HCT116 (cell line): ENCODE data around the gene FAM3B. TPM values are rescaled to one million over a fixed set of nuclear protein-coding genes. Genes with fewer than 3 reads are reported as not detected.

Experiments used
- ATAC-seq: fragments of 200-7000 bp; cut with Tn5 transposase; 2 replicates; pipeline ENCODE4 v1.9.1; 2020; ENCODE audit warnings: mild to moderate bottlenecking, moderate library complexity
- BruUV-seq: library from RNA; stranded (reverse); fragments of 400-500 nt; replicated peaks from 2 replicates; lab custom pipeline; 2021; lab: Mats Ljungman, UMichigan
- CTCF ChIA-PET: fragments of 300-600 bp; sonication (Branson Sonifier 250); formaldehyde crosslinking; loops from one replicate; lab custom pipeline; 2021; ENCODE audit warnings: antibody characterized with exemption; lab: Charles Lee
- POLR2A ChIA-PET: fragments of 300-600, 350-600 bp; sonication (Branson Sonifier 250); formaldehyde crosslinking; loops from one replicate; lab custom pipeline; 2021; ENCODE audit warnings: antibody characterized with exemption; lab: Charles Lee
- RAD21 ChIA-PET, 2 experiments: fragments of 300-600 bp; sonication (Branson Sonifier 250); formaldehyde crosslinking; loops; one replicate each; lab custom pipeline; 2023; ENCODE audit warnings: low total read pairs in 2 of 2; ENCODE audit not compliant: uncharacterized antibody in 2 of 2, unreplicated experiment in 2 of 2, low non-redundant PET in 1 of 2; lab: Charles Lee
- DNase-seq: peaks from one replicate; pipeline ENCODE4 v3.0.0-alpha.2; 2010; ENCODE audit warnings: low read depth, low spot score
- H2AFZ ChIP-seq: fragments of 200-600 bp; shearing (Covaris generic), sonication (generic); 2 replicates; pipeline ENCODE4 v1.6.1; 2017; ENCODE audit warnings: low read depth, mixed run types, mixed read lengths, antibody characterized with exemption, low read length; ENCODE audit not compliant: poor library complexity, severe bottlenecking
- H3K27ac ChIP-seq: 2 replicates; pipeline ENCODE4 v1.5.1; 2012; ENCODE audit warnings: low read depth, low read length
- H3K27me3 ChIP-seq: fragments of 200-600 bp; sonication (generic); 2 replicates; pipeline ENCODE4 v1.6.1; 2016; ENCODE audit warnings: mixed run types, low read length, mixed read lengths; ENCODE audit not compliant: insufficient read depth
- H3K36me3 ChIP-seq, 2 experiments: fragments of 200-500 bp in 1 of 2; fragments of 200-600 bp in 1 of 2; sonication (Bioruptor generic) in 1 of 2; sonication (generic) in 1 of 2; 2 replicates each; pipeline versions ENCODE4 v1.5.1 to v1.6.1; 2014 to 2016; ENCODE audit warnings: low read length in 2 of 2, inconsistent platforms in 1 of 2, mixed read lengths in 1 of 2, mixed run types in 1 of 2; ENCODE audit not compliant: insufficient read depth in 2 of 2, control insufficient read depth in 1 of 2
- H3K4me1 ChIP-seq, 2 experiments: fragments of 200-600 bp in 1 of 2; sonication (generic) in 1 of 2; 2 replicates each; pipeline versions ENCODE4 v1.5.1 to v1.6.1; 2012 to 2017; ENCODE audit warnings: low read length in 2 of 2, inconsistent platforms in 1 of 2, mild to moderate bottlenecking in 1 of 2, mixed read lengths in 1 of 2, mixed run types in 1 of 2, moderate library complexity in 1 of 2; ENCODE audit not compliant: insufficient read depth in 2 of 2, control insufficient read depth in 1 of 2
- H3K4me2 ChIP-seq: fragments of 200-600 bp; sonication (generic); 2 replicates; pipeline ENCODE4 v1.6.1; 2017; ENCODE audit warnings: mixed run types, low read length, mixed read lengths
- H3K4me3 ChIP-seq, 2 experiments: fragments of 200-600 bp in 1 of 2; sonication (generic) in 1 of 2; replicated peaks in 1 of 2; 2 replicates each; pipeline ENCODE4 v1.5.1; 2011 to 2016; ENCODE audit warnings: low read length in 2 of 2, control low read depth in 1 of 2, low read depth in 1 of 2, mild to moderate bottlenecking in 1 of 2, mixed read lengths in 1 of 2, mixed run types in 1 of 2
- H3K79me2 ChIP-seq: fragments of 200-600 bp; sonication (generic); 2 replicates; pipeline ENCODE4 v1.6.1; 2017; ENCODE audit warnings: mild to moderate bottlenecking, mixed run types, low read length, moderate library complexity, mixed read lengths; ENCODE audit not compliant: insufficient read depth
- H3K9ac ChIP-seq: fragments of 200-600 bp; sonication (generic); 2 replicates; pipeline ENCODE4 v1.6.1; 2016; ENCODE audit warnings: low read length, mixed read lengths
- H3K9me2 ChIP-seq: fragments of 200-600 bp; sonication (generic), shearing (Covaris generic); 2 replicates; pipeline ENCODE4 v1.6.1; 2017; ENCODE audit warnings: mixed run types, mild to moderate bottlenecking, moderate library complexity; ENCODE audit not compliant: insufficient read depth
- H3K9me3 ChIP-seq, 2 experiments: fragments of 200-500 bp in 1 of 2; fragments of 200-600 bp in 1 of 2; sonication (Bioruptor generic) in 1 of 2; sonication (generic) in 1 of 2; 2 replicates each; pipeline ENCODE4 v1.6.1; 2014 to 2017; ENCODE audit warnings: low read length in 2 of 2, mixed read lengths in 2 of 2, inconsistent platforms in 1 of 2, low read depth in 1 of 2, mild to moderate bottlenecking in 1 of 2, mixed run types in 1 of 2, moderate library complexity in 1 of 2; ENCODE audit not compliant: control insufficient read depth in 1 of 2, insufficient read depth in 1 of 2
- H4K20me1 ChIP-seq: fragments of 200-600 bp; sonication (generic), shearing (Covaris generic); 2 replicates; pipeline ENCODE4 v1.6.1; 2017; ENCODE audit warnings: mixed run types, mild to moderate bottlenecking, moderate library complexity; ENCODE audit not compliant: insufficient read depth
- ATF3 ChIP-seq: IDR thresholded peaks from 2 replicates; pipeline ENCODE4 v1.6.1; 2012
- CEBPB ChIP-seq: IDR thresholded peaks from 2 replicates; pipeline ENCODE4 v1.6.1; 2012; ENCODE audit warnings: low read depth
- CTCF ChIP-seq, 3 experiments: fragments of 200-600 bp in 1 of 3; sonication (generic) in 1 of 3; IDR thresholded peaks in 2 of 3; conservative IDR thresholded peaks in 1 of 3; 2 replicates each; pipeline ENCODE4 v1.5.1; 2012 to 2017; ENCODE audit warnings: low read depth in 2 of 3, low read length in 2 of 3, antibody characterized with exemption in 1 of 3, borderline replicate concordance in 1 of 3, control low read depth in 1 of 3, mild to moderate bottlenecking in 1 of 3, mixed read lengths in 1 of 3, mixed run types in 1 of 3, moderate library complexity in 1 of 3; ENCODE audit not compliant: insufficient read depth in 1 of 3
- EGR1 ChIP-seq: IDR thresholded peaks from 2 replicates; pipeline ENCODE4 v1.6.1; 2012; ENCODE audit warnings: low read depth
- EZH2phosphoT487 ChIP-seq: fragments of 200-600 bp; IDR thresholded peaks from 2 replicates; pipeline ENCODE4 v1.6.1; 2018; ENCODE audit warnings: antibody characterized with exemption, borderline replicate concordance
- JUND ChIP-seq: IDR thresholded peaks from 2 replicates; pipeline ENCODE4 v1.6.1; 2012
- MAX ChIP-seq: IDR thresholded peaks from 2 replicates; pipeline ENCODE4 v1.6.1; 2012
- POLR2AphosphoS5 ChIP-seq: IDR thresholded peaks from 2 replicates; pipeline ENCODE4 v1.6.1; 2011; ENCODE audit warnings: mild to moderate bottlenecking, low read depth, low read length, moderate library complexity
- RAD21 ChIP-seq: IDR thresholded peaks from 2 replicates; pipeline ENCODE4 v1.6.1; 2012; ENCODE audit warnings: low read depth, mild to moderate bottlenecking
- REST ChIP-seq: IDR thresholded peaks from 2 replicates; pipeline ENCODE4 v1.6.1; 2012; ENCODE audit warnings: low read depth
- SP1 ChIP-seq: IDR thresholded peaks from 2 replicates; pipeline ENCODE4 v1.6.1; 2012; ENCODE audit warnings: low read depth
- SRF ChIP-seq: IDR thresholded peaks from 2 replicates; pipeline ENCODE4 v1.6.1; 2012; ENCODE audit warnings: low read depth
- ZBTB33 ChIP-seq: IDR thresholded peaks from 2 replicates; pipeline ENCODE4 v1.6.1; 2011; ENCODE audit warnings: mild to moderate bottlenecking, low read length, moderate library complexity; ENCODE audit not compliant: insufficient replicate concordance; ENCODE audit errors: extremely low read depth
- ZFX ChIP-seq: fragments of 450-650 bp; IDR thresholded peaks from 2 replicates; pipeline ENCODE4 v1.6.1; 2017
- ZNF274 ChIP-seq: fragments of 200-500 bp; sonication (Bioruptor generic); IDR thresholded peaks from 2 replicates; pipeline ENCODE4 v1.6.1; 2014; ENCODE audit warnings: mild to moderate bottlenecking, low read depth, low read length, inconsistent platforms
- intact Hi-C: fragments of 100-400 bp; cut with micrococcal nuclease; formaldehyde crosslinking; loops from 2 replicates; pipeline ENCODE4 v1.10.0; 2022
- total RNA-seq: library from RNA; stranded (reverse); gene quantifications from one replicate; pipeline ENCODE4 v1.2.1, GENCODE V29; 2021; ENCODE audit not compliant: unreplicated experiment

Gene FAM3B
- total RNA-seq, 1 experiment from 2014 or later: not detected

GRCh38 chr21:41338455-41338854, 21.9 kb downstream of the FAM3B start:
- no peak overlapping the region for H3K27ac ChIP-seq
- no peaks in the 10 kb centered on the region for H3K27me3 ChIP-seq
- RAD21 ChIA-PET: no interaction called here
- no peak for ATAC-seq
- no peak overlapping the region for H3K4me3 ChIP-seq
- no TSS peak for BruUV-seq
- H3K4me1 ChIP-seq: no peaks in the 10 kb centered on the region
- intact Hi-C loops: no loop called here
- no peak overlapping the region for H2AFZ ChIP-seq
- no peaks in the 10 kb centered on the region for H3K36me3 ChIP-seq
- H3K9me3 ChIP-seq: peaks cover 3 to 8% of the 10 kb centered on the region in 2 experiments; a peak in 1 of 4 replicates
- no peak overlapping the region for H3K4me2 ChIP-seq
- H3K79me2 ChIP-seq: no peaks in the 10 kb centered on the region
- POLR2A ChIA-PET: no interaction called here
- DNase-seq: no peak
- H3K9ac ChIP-seq: no peak overlapping the region
- no peaks in the 10 kb centered on the region for H4K20me1 ChIP-seq
- no peaks in the 10 kb centered on the region for H3K9me2 ChIP-seq
- TF ChIP-seq EGR1: no peak
- TF ChIP-seq ZNF274: no peak
- no peak for TF ChIP-seq CEBPB
- no peak for TF ChIP-seq JUND
- TF ChIP-seq ZFX: no peak
- TF ChIP-seq ATF3: no peak
- TF ChIP-seq CTCF (IDR thresholded peaks at IDR 0.05 in 2 of 3, conservative IDR thresholded peaks at IDR 0.05 in 1 of 3; ENCODE audit: borderline replicate concordance in 1 of 3, insufficient read depth in 1 of 3, low read depth in 2 of 3, low read length in 2 of 3): no peak
- TF ChIP-seq MAX: no peak
- TF ChIP-seq ZBTB33: no peak
- no peak for TF ChIP-seq EZH2phosphoT487
- no peak for TF ChIP-seq REST
- TF ChIP-seq POLR2AphosphoS5: no peak
- TF ChIP-seq RAD21: no peak
- TF ChIP-seq SP1: no peak
- no peak for TF ChIP-seq SRF
- CTCF ChIA-PET: no interaction called here
